GM12878 (cell line): ENCODE results near the gene PPP2R3B. TPM values are rescaled to one million over a fixed set of nuclear protein-coding genes. Genes with fewer than 3 reads are reported as not detected.
"Not testable (repeated sequence)": the region's sequence is repeated elsewhere in the genome, so short reads cannot be mapped to it uniquely, and the experiment has no call there.

Experiments used
- ATAC-seq: fragments of 200-7000 bp; cut with Tn5 transposase; 3 replicates; pipeline ENCODE4 v1.9.1; 2020; ENCODE audit warnings: mild to moderate bottlenecking, moderate library complexity
- BruUV-seq: library from RNA; stranded (reverse); fragments of 400-500 nt; replicated peaks from 2 replicates; lab custom pipeline; 2021; lab: Mats Ljungman, UMichigan
- CTCF ChIA-PET: fragments of 300-600 bp; sonication (Branson Sonifier 250); formaldehyde crosslinking; extraction: SDS; loops from one replicate; lab custom pipeline; 2021; ENCODE audit warnings: inconsistent platforms; lab: Yijun Ruan, JAX
- POLR2A ChIA-PET: fragments of 350-600 bp; formaldehyde crosslinking; extraction: SDS; loops from one replicate; lab custom pipeline; 2021; ENCODE audit warnings: inconsistent platforms; lab: Charles Lee
- RAD21 ChIA-PET: fragments of 300-600 bp; sonication (Branson Sonifier 250); formaldehyde crosslinking; loops from one replicate; lab custom pipeline; 2023; ENCODE audit warnings: antibody characterized with exemption; ENCODE audit not compliant: unreplicated experiment; lab: Charles Lee
- SMC1A ChIA-PET: fragments of 300-600 bp; sonication (Branson Sonifier 250); formaldehyde crosslinking; loops from one replicate; lab custom pipeline; 2023; ENCODE audit not compliant: unreplicated experiment, uncharacterized antibody; lab: Charles Lee
- DNase-seq: peaks from one replicate; pipeline ENCODE4 v3.0.0-alpha.2; 2011; ENCODE audit warnings: low read depth, low spot score
- FAIRE-seq: peaks from 3 replicates; lab custom pipeline; 2011; peaks lifted over from hg19 to GRCh38; lab: Jason Lieb, UNC
- H2AFZ ChIP-seq: 2 replicates; pipeline ENCODE4 v1.6.0; 2011; ENCODE audit warnings: low read depth, low read length, control low read depth; ENCODE audit not compliant: control insufficient read depth
- H3K27ac ChIP-seq: 2 replicates; pipeline ENCODE4 v1.5.1; 2011; ENCODE audit warnings: control low read depth; ENCODE audit not compliant: control insufficient read depth, insufficient read depth
- H3K27me3 ChIP-seq, 2 experiments: replicated peaks in 1 of 2; 2 replicates each; pipeline versions ENCODE4 v1.6.0 to v1.6.1; 2011; ENCODE audit warnings: low read length in 1 of 2; ENCODE audit not compliant: control insufficient read depth in 2 of 2, insufficient read depth in 2 of 2
- H3K36me3 ChIP-seq, 2 experiments: 2 replicates each; pipeline ENCODE4 v1.5.1; 2011; ENCODE audit warnings: low read length in 1 of 2; ENCODE audit not compliant: control insufficient read depth in 2 of 2, insufficient read depth in 2 of 2
- H3K4me1 ChIP-seq: 2 replicates; pipeline ENCODE4 v1.6.1; 2011; ENCODE audit warnings: mild to moderate bottlenecking, low read length, moderate library complexity, mixed read lengths; ENCODE audit not compliant: control insufficient read depth, insufficient read depth
- H3K4me2 ChIP-seq: 2 replicates; pipeline ENCODE4 v1.6.0; 2011; ENCODE audit warnings: control low read depth; ENCODE audit not compliant: control insufficient read depth, insufficient read depth
- H3K4me3 ChIP-seq: fragments of 200-600 bp; sonication (generic); 2 replicates; pipeline ENCODE4 v1.5.1; 2016
- H3K79me2 ChIP-seq: 2 replicates; pipeline ENCODE4 v1.6.0; 2011; ENCODE audit warnings: low read length; ENCODE audit not compliant: control insufficient read depth, insufficient read depth
- H3K9ac ChIP-seq: 2 replicates; pipeline ENCODE4 v1.8.0; 2011; ENCODE audit warnings: low read length, control low read depth, mixed read lengths; ENCODE audit not compliant: control insufficient read depth, insufficient read depth
- H3K9me3 ChIP-seq: replicated peaks from 3 replicates; pipeline ENCODE4 v1.5.1; 2011; ENCODE audit warnings: mild to moderate bottlenecking, low read length; ENCODE audit not compliant: control insufficient read depth, insufficient read depth
- H4K20me1 ChIP-seq: 2 replicates; pipeline ENCODE4 v1.6.0; 2011; ENCODE audit not compliant: control insufficient read depth, insufficient read depth
- TARDBP ChIP-seq: IDR thresholded peaks from 2 replicates; pipeline ENCODE4 v1.6.1; 2016; ENCODE audit warnings: borderline replicate concordance
- ZSCAN29 ChIP-seq: fragments of 450-650 bp; IDR thresholded peaks from 2 replicates; pipeline ENCODE4 v1.6.1; 2017; ENCODE audit warnings: mild to moderate bottlenecking, moderate library complexity
- WGBS: methylation state at CpG from one replicate; pipeline ENCODE4 v1.1.6; 2016; ENCODE audit warnings: low lambda C conversion rate; ENCODE audit not compliant: insufficient replicate concordance, insufficient coverage; ENCODE audit errors: missing lambda C conversion rate; 5-methylcytosine and 5-hydroxymethylcytosine counted together
- in situ Hi-C: fragments of 300-500 bp; cut with MboI; formaldehyde crosslinking; loops from 9 replicates; pipeline ENCODE4 v1.14.3; 2018; ENCODE audit warnings: mixed read lengths
- intact Hi-C: fragments of 100-400 bp; cut with micrococcal nuclease; formaldehyde crosslinking; loops from one replicate; pipeline ENCODE4 v1.14.2; 2022; ENCODE audit not compliant: unreplicated experiment
- polyA plus RNA-seq, 11 experiments: library from polyadenylated mRNA; depleted of rRNA in 4 of 11; unstranded in 6 of 11; stranded (reverse) in 5 of 11; fragments of >200 nt; fragmentation: Nextera tagmentation in 4 of 11; fragmentation: Illumina TruSeq in 1 of 11; extraction: Ambion mirVana in 4 of 11; extraction: Trizol in 1 of 11; gene quantifications; 1 replicate in 1 of 11; 2 replicates in 10 of 11; pipeline versions ENCODE4 v1.2.1 to v1.2.3, GENCODE V29; 2011 to 2016; ENCODE audit warnings: inconsistent platforms in 2 of 11, missing spikeins in 2 of 11, low read depth in 1 of 11
- total RNA-seq, 4 experiments: library from RNA; depleted of rRNA in 3 of 4; stranded (reverse); fragments of >200 nt in 3 of 4; fragmentation: Illumina TruSeq in 1 of 4; extraction: Trizol in 1 of 4; gene quantifications; 2 replicates each; pipeline versions ENCODE4 v1.2.1 to v1.2.3, GENCODE V29; 2013 to 2021

The PPP2R3B gene
- total and polyA plus RNA-seq, 10 of the 15 experiments (the other 5 are each of a cell fraction or from before 2014, with no cell fraction given) = 0.11 to 34.3 (median 9.7) TPM; not detected in 1

- no peak overlapping the region for H3K27ac ChIP-seq
- ChIA-PET CTCF (no interaction called here), RAD21 (no interaction called here), SMC1A (no interaction called here), POLR2A (no interaction called here)
- no peaks in the 10 kb centered on the region for H3K36me3 ChIP-seq
- DNase-seq = no peak
- H3K4me2 ChIP-seq = no peak overlapping the region
- no peak for ATAC-seq
- H3K27me3 ChIP-seq = no peaks in the 10 kb centered on the region
- TF ChIP-seq ZSCAN29 (no peak), TARDBP (no peak)
- no peaks in the 10 kb centered on the region for H3K79me2 ChIP-seq
- H4K20me1 ChIP-seq = no peaks in the 10 kb centered on the region
- no peak overlapping the region for H3K9ac ChIP-seq
- no peak overlapping the region for H2AFZ ChIP-seq
- no peaks in the 10 kb centered on the region for H3K4me1 ChIP-seq
- intact Hi-C loops (no loop called here), in situ Hi-C loops (no loop called here)
- FAIRE-seq = no peak
- no peaks in the 10 kb centered on the region; the same call in 2 of the 3 replicates for H3K9me3 ChIP-seq
- 87% methylated on average over 28 of the region's 33 CpGs for WGBS
- no TSS peak for BruUV-seq
- H3K4me3 ChIP-seq = no peak overlapping the region
These were observed 59.0 kb downstream of the PPP2R3B start for GRCh38 chrX:327660-328126.

DNA sequence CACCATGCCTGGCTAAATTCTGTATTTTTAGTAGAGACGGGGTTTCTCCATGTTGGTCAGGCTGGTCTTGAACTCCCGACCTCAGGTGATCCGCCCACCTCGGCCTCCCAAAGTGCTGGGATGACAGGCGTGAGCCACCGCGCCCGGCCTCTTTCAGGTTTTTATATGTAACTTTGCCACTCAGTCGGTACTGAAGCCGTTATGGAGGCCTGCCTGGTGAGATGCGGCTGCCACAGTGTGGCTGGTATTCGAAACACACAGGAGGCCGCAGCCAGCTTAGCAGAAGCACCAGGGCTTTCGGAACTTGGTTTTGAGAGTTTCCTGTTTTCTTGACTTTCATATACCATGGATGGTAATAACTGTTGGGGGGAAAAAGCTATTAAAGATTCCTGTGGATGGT is 62.0 kb downstream of the PPP2R3B start:
- in situ Hi-C loops, SMC1A ChIA-PET, H3K9me3 ChIP-seq, H3K27ac ChIP-seq, FAIRE-seq, BruUV-seq, POLR2A ChIA-PET, DNase-seq, CTCF ChIA-PET, H4K20me1 ChIP-seq, H3K79me2 ChIP-seq, H3K4me2 ChIP-seq, RAD21 ChIA-PET, H3K27me3 ChIP-seq, H2AFZ ChIP-seq, H3K4me1 ChIP-seq, H3K4me3 ChIP-seq, ATAC-seq, intact Hi-C loops, H3K36me3 ChIP-seq, H3K9ac ChIP-seq: not testable (repeated sequence)
- WGBS = 45% methylated on average over 14 of the region's 14 CpGs
